Colonic mucosa (tissue), 4 donors: ENCODE data around the gene CLEC4G. TPM values are rescaled to one million over a fixed set of nuclear protein-coding genes. Genes with fewer than 3 reads are reported as not detected.
"Not testable (repeated sequence)": the region's sequence is repeated elsewhere in the genome, so short reads cannot be mapped to it uniquely, and the experiment has no call there.

Experiments used
- DNase-seq: peaks from one replicate; pipeline ENCODE4 v3.0.0-alpha.2; 2020
- H3K27ac ChIP-seq: fragments of 200-600 bp; one replicate; pipeline ENCODE4 v1.8.0; 2021
- H3K27me3 ChIP-seq: fragments of 200-600 bp; one replicate; pipeline ENCODE4 v1.8.0; 2021
- H3K36me3 ChIP-seq: fragments of 200-600 bp; one replicate; pipeline ENCODE4 v1.8.0; 2021
- H3K4me1 ChIP-seq: fragments of 200-600 bp; one replicate; pipeline ENCODE4 v1.8.0; 2021; ENCODE audit warnings: mild to moderate bottlenecking
- H3K4me3 ChIP-seq: fragments of 200-600 bp; one replicate; pipeline ENCODE4 v1.8.0; 2021
- H3K9ac ChIP-seq, 2 donors: one replicate each; pipeline ENCODE4 v1.7.0; 2013; ENCODE audit warnings: control low read depth in 2 of 2, low read depth in 2 of 2, low read length in 2 of 2
- H3K9me3 ChIP-seq: fragments of 200-600 bp; one replicate; pipeline ENCODE4 v1.8.0; 2021
- intact Hi-C: fragments of 100-400 bp; cut with DNase I; formaldehyde crosslinking; loops from one replicate; pipeline ENCODE4 v1.14.1; 2022
- total RNA-seq, 2 donors: library from RNA; stranded (reverse); fragmentation: NEBNext Ultra II Directional in 1 of 2; extraction: Animal tissue kit (Norgen Biotek cat#: 25700) in 1 of 2; gene quantifications; one replicate each; pipeline ENCODE4 v1.2.1, GENCODE V29; 2021
- TF ChIP-seq, protein P1 (sequence below): fragments of 200-600 bp; IDR thresholded peaks from one replicate; pipeline ENCODE4 v1.8.0; 2022; ENCODE audit warnings: antibody characterized with exemption, mild to moderate bottlenecking
- donor health status: healthy.
- donor health status: DM: no; HTN: no; CAD: no.
- donor health status: DM: no; HTN: no; CAD: no.

The CLEC4G gene
- total RNA-seq, 2 donors from 2014 or later: 0.17 to 0.53 TPM

DNA sequence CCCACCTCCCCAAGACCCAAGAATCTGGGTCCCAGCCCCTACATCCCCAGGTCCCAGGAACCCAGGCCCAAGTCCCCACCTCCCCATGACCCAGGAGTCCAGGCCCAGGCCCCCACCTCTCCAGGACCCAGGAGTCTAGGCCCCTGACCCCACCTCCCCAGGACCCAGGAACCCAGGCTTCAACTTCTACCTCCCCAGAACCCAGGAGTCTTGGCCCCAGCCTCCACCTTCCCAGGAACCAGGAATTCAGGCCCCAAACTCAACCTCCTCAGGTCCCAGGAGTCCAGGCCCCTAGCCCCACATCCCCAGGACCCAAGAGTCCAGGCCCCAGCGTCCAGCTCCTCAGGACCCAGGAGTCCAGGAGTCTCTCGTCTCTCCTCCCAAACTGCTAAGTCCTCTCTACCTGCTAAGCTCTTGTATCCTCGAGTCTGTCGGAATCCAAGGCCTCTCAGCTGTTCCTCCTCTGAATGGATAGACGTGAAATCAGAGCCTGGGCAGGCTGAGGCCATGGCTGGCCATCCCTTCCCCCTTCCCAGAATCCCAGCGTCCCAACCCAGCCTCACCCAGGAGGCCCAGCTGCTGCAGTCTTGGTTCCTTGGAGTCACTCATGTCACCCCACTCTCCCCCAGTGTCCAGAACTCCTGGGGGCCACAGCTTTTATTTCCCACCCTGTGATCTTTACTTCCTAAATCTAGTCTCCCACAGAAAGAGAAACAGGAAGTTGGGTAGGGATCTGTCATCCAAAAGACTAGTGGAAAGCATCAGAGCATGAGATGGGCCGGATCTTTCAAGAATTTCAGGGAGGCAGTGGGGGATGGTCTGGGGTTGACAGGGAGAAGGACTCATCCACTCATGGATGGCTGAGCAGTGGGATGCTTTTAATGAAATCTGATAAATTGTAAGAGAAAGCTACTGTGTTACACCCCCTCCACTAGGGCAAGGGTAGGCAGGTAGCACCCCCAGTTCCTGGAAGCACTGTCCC is 15.3 kb upstream of the CLEC4G start, which contains the start of gene CD209:
Gene CD209 (minus strand): TSS at position 632 of the 982 bp plus-strand sequence. CDS start 23 bp downstream, at position 609.
- no peaks in the 10 kb centered on the region for H3K27me3 ChIP-seq
- no peak within 1 kb of the TSS for H3K4me3 ChIP-seq
- peak within 1 kb of the TSS in 1 of 2 donors; percentile 12 for H3K9ac ChIP-seq
- TF ChIP-seq, protein P1, sequence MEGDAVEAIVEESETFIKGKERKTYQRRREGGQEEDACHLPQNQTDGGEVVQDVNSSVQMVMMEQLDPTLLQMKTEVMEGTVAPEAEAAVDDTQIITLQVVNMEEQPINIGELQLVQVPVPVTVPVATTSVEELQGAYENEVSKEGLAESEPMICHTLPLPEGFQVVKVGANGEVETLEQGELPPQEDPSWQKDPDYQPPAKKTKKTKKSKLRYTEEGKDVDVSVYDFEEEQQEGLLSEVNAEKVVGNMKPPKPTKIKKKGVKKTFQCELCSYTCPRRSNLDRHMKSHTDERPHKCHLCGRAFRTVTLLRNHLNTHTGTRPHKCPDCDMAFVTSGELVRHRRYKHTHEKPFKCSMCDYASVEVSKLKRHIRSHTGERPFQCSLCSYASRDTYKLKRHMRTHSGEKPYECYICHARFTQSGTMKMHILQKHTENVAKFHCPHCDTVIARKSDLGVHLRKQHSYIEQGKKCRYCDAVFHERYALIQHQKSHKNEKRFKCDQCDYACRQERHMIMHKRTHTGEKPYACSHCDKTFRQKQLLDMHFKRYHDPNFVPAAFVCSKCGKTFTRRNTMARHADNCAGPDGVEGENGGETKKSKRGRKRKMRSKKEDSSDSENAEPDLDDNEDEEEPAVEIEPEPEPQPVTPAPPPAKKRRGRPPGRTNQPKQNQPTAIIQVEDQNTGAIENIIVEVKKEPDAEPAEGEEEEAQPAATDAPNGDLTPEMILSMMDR: no peak
- DNase-seq: no peak
- no peaks in the 10 kb centered on the region for H3K36me3 ChIP-seq
- H3K9me3 ChIP-seq: no peaks in the 10 kb centered on the region
- H3K4me1 ChIP-seq: no peaks in the 10 kb centered on the region
- H3K27ac ChIP-seq: no peak within 1 kb of the TSS
- intact Hi-C loops: no loop called here

DNA sequence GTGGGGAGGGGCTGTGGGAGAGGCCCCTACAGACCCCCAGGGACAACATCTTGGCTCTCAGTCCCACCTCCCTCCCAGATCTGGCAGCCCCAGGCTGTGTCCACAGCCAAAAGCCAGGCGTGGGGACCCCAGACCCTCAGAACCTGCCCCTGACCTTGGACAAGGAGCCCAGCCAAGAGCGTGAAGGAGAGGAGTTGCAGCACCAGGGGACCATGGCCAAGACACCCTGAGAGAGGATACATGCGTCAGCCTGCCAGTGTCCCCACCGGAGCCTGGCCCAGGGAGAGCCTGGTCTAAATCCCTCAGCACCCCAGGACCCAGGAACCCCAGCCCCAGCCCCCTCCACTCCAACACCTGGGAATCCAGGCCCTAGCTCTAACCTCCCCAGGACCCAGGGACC is 14.4 kb upstream of the CLEC4G start:
- peak overlapping the region in 1 of 2 donors; percentile 12 for H3K9ac ChIP-seq

DNA sequence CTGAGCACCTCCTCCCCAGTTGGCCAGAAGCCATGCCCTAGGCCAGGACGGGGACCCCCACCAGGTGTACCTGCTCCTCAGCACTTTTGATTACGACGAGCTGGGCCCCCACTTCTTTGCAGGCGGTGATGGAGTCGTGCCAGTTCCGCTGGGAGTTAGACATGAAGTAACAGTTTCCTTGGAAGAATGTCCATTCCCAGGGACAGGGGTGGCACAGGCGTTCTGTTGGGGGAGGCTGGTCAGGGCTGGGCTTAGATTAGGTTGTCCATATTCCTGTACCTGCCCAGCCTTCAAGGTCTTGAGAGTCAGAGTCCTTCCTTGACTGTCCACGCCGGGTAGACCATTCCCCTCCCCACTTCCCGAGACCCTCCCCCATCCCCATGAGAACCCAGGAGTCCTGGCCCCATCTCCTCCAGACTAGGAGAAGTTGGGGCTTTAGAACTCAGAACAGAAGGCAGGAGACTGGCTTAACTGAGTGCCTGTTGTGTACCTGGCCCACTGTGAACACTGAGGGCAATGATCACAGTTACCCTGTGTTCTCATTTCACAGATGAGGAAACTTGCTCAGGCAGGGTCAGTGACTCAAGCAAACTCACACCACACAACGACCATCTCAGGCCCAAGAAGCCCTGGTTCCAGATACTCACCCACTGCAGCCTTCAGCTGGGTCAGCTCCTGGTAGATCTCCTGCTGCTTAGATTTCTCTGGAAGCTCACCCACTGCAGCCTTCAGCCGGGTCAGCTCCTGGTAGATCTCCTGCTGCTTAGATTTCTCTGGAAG is 13.2 kb upstream of the CLEC4G start:
- DNase-seq: no peak
- no peaks in the 10 kb centered on the region for H3K36me3 ChIP-seq

More for the DNA sequence above, 14.4 kb upstream of the CLEC4G start:
- H3K27ac ChIP-seq, H3K36me3 ChIP-seq, DNase-seq, intact Hi-C loops, H3K4me3 ChIP-seq, H3K4me1 ChIP-seq, H3K27me3 ChIP-seq, H3K9me3 ChIP-seq: not testable (repeated sequence)

DNA sequence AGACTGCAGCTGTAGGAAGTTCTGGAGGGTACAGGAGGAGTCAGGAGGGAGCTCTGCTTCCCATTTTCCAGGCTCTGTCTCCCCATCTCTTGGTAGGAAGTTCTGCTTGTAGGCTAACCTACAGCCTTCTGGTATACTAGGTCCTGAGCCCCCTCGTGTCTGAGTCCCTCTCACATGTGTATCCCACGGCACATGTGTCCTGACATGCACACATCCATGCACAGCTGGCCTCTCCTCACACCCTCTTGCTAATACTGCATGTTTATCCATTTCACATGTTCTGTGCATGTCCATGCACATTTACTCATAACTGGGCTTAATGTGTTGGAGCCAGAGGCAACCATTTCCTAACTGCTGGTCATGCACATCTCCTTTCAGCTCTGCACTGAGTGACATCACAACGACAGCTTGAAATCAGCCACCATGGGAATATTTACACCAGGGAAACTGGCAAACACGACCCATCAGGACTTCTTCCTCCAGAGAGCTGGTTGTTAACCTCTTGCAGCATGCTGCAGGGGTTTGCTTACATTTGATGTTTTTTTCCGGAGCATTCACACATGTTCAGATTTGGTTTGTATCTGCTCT is 12.4 kb upstream of the CLEC4G start:
- DNase-seq: no peak
- no peaks in the 10 kb centered on the region for H3K9me3 ChIP-seq
- H3K27me3 ChIP-seq: no peaks in the 10 kb centered on the region
- no peaks in the 10 kb centered on the region for H3K36me3 ChIP-seq
- no peak overlapping the region for H3K9ac ChIP-seq
- intact Hi-C loops: no loop called here
- TF ChIP-seq, protein P1: no peak
- H3K27ac ChIP-seq: no peak overlapping the region
- no peak overlapping the region for H3K4me3 ChIP-seq
- H3K4me1 ChIP-seq: no peaks in the 10 kb centered on the region

More for the DNA sequence above, 13.2 kb upstream of the CLEC4G start:
- H3K4me1 ChIP-seq: no peaks in the 10 kb centered on the region
- no peaks in the 10 kb centered on the region for H3K9me3 ChIP-seq
- intact Hi-C loops: no loop called here
- no peak overlapping the region for H3K4me3 ChIP-seq
- no peaks in the 10 kb centered on the region for H3K27me3 ChIP-seq
- H3K9ac ChIP-seq: no peak overlapping the region
- no peak overlapping the region for H3K27ac ChIP-seq
- TF ChIP-seq, protein P1: no peak

DNA sequence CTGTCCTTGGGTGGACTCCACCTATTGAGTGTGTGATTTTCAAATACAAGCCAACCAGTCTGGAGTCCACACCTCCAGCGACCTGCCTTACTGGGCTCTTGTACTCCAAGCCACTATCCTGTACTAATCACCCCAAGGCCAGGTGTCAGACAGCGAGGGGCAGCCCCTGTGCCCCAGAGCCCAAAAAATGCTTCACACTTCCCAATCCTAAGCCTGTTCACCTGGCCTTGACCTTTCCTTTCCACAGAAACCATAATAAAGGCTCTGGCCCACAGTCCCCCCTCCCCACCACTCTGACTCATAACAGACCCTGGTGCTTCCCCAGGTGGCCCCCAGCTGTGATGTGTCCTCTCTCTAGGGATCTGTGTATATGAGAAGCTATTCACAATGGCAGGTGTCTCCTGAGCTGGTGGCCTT is 11.5 kb upstream of the CLEC4G start:
- no peaks in the 10 kb centered on the region for H3K4me1 ChIP-seq
- H3K9ac ChIP-seq: no peak overlapping the region
- H3K27ac ChIP-seq: no peak overlapping the region
- no peaks in the 10 kb centered on the region for H3K9me3 ChIP-seq
- H3K4me3 ChIP-seq: no peak overlapping the region
- DNase-seq: no peak
- TF ChIP-seq, protein P1: no peak
- intact Hi-C loops: no loop called here
- no peaks in the 10 kb centered on the region for H3K36me3 ChIP-seq
- no peaks in the 10 kb centered on the region for H3K27me3 ChIP-seq
